GM10266 (cell line): ENCODE data around the gene UNC5CL.

ENCODE experiments used
- DNase-seq: peaks from one replicate; pipeline ENCODE4 v3.0.0; 2012; ENCODE audit errors: extremely low spot score
- CTCF ChIP-seq: IDR thresholded peaks from 2 replicates; pipeline ENCODE4 v1.5.1; 2012; ENCODE audit warnings: mild to moderate bottlenecking, low read depth; ENCODE audit not compliant: control insufficient read depth, insufficient read depth; ENCODE audit errors: missing control alignments

Gene UNC5CL

GRCh38 chr6:40978687-40979289, 60.2 kb downstream of the UNC5CL start:
- TF ChIP-seq CTCF: no peak
- no peak for DNase-seq

- no peak for DNase-seq
- TF ChIP-seq CTCF: no peak
Measured at GRCh38 chr6:40977695-40978094, 61.3 kb downstream of the UNC5CL start.

- no peak for DNase-seq
- no peak for TF ChIP-seq CTCF
Measured at GRCh38 chr6:40977085-40977484, 61.9 kb downstream of the UNC5CL start.
